Body of pancreas (tissue), 4 donors: Measurements from ENCODE around the gene HUNK. TPM values are rescaled to one million over a fixed set of nuclear protein-coding genes. Genes with fewer than 3 reads are reported as not detected.

Source experiments
- ATAC-seq: fragments of 150-250 bp; one replicate; pipeline ENCODE4 v1.9.1; 2016
- DNase-seq, 4 donors: peaks; one replicate each; pipeline ENCODE4 v3.0.0-alpha.2; 2019
- H3K27ac ChIP-seq, 4 donors: fragments of 200-600 bp; sonication (generic); 1 replicate in 3 of 4; 2 replicates in 1 of 4; pipeline versions ENCODE4 v1.5.1 to v1.6.1; 2016 to 2019; ENCODE audit warnings: mild to moderate bottlenecking in 1 of 4, mixed read lengths in 1 of 4, moderate library complexity in 1 of 4
- H3K27me3 ChIP-seq, 2 donors: fragments of 200-600 bp; sonication (generic); one replicate each; pipeline ENCODE4 v1.6.0; 2016; ENCODE audit warnings: mild to moderate bottlenecking in 1 of 2
- H3K36me3 ChIP-seq, 2 donors: fragments of 200-600 bp; sonication (generic); replicated peaks in 1 of 2; 2 replicates each; pipeline ENCODE4 v1.5.1; 2016; ENCODE audit warnings: low read depth in 2 of 2; ENCODE audit not compliant: insufficient read depth in 1 of 2
- H3K4me1 ChIP-seq: fragments of 200-600 bp; sonication (generic); one replicate; pipeline ENCODE4 v1.6.0; 2016
- H3K4me3 ChIP-seq, 2 donors: fragments of 200-600 bp; sonication (generic); 1 replicate in 1 of 2; 2 replicates in 1 of 2; pipeline ENCODE4 v1.5.1; 2016 to 2019
- H3K9me3 ChIP-seq, 3 donors: fragments of 200-600 bp; sonication (generic); 1 replicate in 2 of 3; 2 replicates in 1 of 3; pipeline ENCODE4 v1.5.1; 2016
- CTCF ChIP-seq, 7 experiments: fragments of 450-650 bp in 4 of 7; fragments of 200-600 bp in 3 of 7; sonication (generic) in 3 of 7; IDR thresholded peaks; one replicate each; pipeline ENCODE4 v1.5.1; 2016 to 2019; ENCODE audit warnings: antibody characterized with exemption in 7 of 7
- POLR2A ChIP-seq, 3 donors: fragments of 450-650 bp; IDR thresholded peaks; one replicate each; pipeline ENCODE4 v1.6.1; 2016; ENCODE audit warnings: antibody characterized with exemption in 3 of 3, mild to moderate bottlenecking in 2 of 3
- WGBS, 2 donors: methylation state at CpG; one replicate each; pipeline ENCODE4 v1.1.5; 2017; 5-methylcytosine and 5-hydroxymethylcytosine counted together
- intact Hi-C: fragments of 100-400 bp; cut with DNase I; formaldehyde crosslinking; loops from one replicate; pipeline ENCODE4 v1.15.1; 2023
- total RNA-seq, 2 donors: library from RNA; depleted of rRNA; stranded (reverse); fragments of >200 nt; gene quantifications; one replicate each; pipeline ENCODE4 v1.1.0, GENCODE V29; 2016

The HUNK gene
- total RNA-seq, 2 donors from 2014 or later, result 6.7 to 9.2 TPM

GRCh38 chr21:31901315-31901714 is 28.5 kb downstream of the HUNK start:
- TF ChIP-seq POLR2A (IDR thresholded peaks at IDR 0.05) (no peak), CTCF (IDR thresholded peaks at IDR 0.05) (peak in 1 of 7 experiments; percentile 2)
- DNase-seq (peak; percentile 82 to 93 (median 92)), ATAC-seq (peak; percentile 62)
- H3K36me3 ChIP-seq, result no peaks in the 10 kb centered on the region
- peaks cover 77% of the 10 kb centered on the region for H3K4me1 ChIP-seq
- 14 to 20% methylated on average over 1 to 2 of the region's 2 CpGs for WGBS, 2 donors
- intact Hi-C loops, result no loop called here
- no peaks in the 10 kb centered on the region for H3K9me3 ChIP-seq
- H3K27ac ChIP-seq, result peak overlapping the region; percentile 87 to 96 (median 95)
- H3K4me3 ChIP-seq, result no peak overlapping the region
- no peaks in the 10 kb centered on the region for H3K27me3 ChIP-seq

- H3K9me3 ChIP-seq, result no peaks in the 10 kb centered on the region
- 89 to 95% methylated on average over 6 of the region's 6 CpGs for WGBS, 2 donors
- no peak for TF ChIP-seq POLR2A (IDR thresholded peaks at IDR 0.05)
- no peak for TF ChIP-seq CTCF (IDR thresholded peaks at IDR 0.05)
Measured at GRCh38 chr21:31902438-31902837, 29.6 kb downstream of the HUNK start.

DNA sequence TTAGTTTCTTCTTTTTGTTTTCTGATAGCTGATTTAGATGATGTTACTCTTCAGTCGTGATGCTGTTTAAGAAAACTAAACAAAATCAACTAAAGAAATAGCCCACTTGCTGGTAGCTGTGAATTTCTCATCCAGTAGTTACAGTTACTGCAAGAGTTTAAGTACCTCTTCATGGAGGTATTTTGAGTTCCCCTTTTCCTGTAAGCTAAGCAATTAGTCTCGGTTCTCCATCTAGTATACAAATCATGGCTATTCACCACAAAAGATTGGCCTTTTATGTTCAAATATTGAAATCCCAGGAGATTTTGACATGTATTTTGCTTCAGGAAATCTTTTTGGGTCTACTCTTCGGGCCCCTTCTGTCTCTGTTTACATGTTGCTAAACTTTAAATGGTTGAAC is 31.1 kb downstream of the HUNK start:
- Histone ChIP-seq H3K9me3 (no peaks in the 10 kb centered on the region), H3K27me3 (no peaks in the 10 kb centered on the region), H3K36me3 (no peaks in the 10 kb centered on the region), H3K27ac (peak overlapping the region in 1 of 4 donors; percentile 87), H3K4me1 (peaks cover 75% of the 10 kb centered on the region), H3K4me3 (no peak overlapping the region)
- WGBS, 2 donors, result 84 to 85% methylated on average over 3 of the region's 3 CpGs
- no peak for ATAC-seq
- TF ChIP-seq CTCF (IDR thresholded peaks at IDR 0.05), result no peak
- no peak for TF ChIP-seq POLR2A (IDR thresholded peaks at IDR 0.05)
- intact Hi-C loops, result no loop called here
- no peak for DNase-seq

More at GRCh38 chr21:31902438-31902837, 29.6 kb downstream of the HUNK start:
- no peaks in the 10 kb centered on the region for H3K36me3 ChIP-seq
- no peaks in the 10 kb centered on the region for H3K27me3 ChIP-seq
- peaks cover 75% of the 10 kb centered on the region for H3K4me1 ChIP-seq
- no peak overlapping the region for H3K4me3 ChIP-seq
- intact Hi-C loops, result no loop called here
- no peak for ATAC-seq
- DNase-seq, result no peak
- H3K27ac ChIP-seq, result peak overlapping the region; percentile 87 to 96 (median 95)

DNA sequence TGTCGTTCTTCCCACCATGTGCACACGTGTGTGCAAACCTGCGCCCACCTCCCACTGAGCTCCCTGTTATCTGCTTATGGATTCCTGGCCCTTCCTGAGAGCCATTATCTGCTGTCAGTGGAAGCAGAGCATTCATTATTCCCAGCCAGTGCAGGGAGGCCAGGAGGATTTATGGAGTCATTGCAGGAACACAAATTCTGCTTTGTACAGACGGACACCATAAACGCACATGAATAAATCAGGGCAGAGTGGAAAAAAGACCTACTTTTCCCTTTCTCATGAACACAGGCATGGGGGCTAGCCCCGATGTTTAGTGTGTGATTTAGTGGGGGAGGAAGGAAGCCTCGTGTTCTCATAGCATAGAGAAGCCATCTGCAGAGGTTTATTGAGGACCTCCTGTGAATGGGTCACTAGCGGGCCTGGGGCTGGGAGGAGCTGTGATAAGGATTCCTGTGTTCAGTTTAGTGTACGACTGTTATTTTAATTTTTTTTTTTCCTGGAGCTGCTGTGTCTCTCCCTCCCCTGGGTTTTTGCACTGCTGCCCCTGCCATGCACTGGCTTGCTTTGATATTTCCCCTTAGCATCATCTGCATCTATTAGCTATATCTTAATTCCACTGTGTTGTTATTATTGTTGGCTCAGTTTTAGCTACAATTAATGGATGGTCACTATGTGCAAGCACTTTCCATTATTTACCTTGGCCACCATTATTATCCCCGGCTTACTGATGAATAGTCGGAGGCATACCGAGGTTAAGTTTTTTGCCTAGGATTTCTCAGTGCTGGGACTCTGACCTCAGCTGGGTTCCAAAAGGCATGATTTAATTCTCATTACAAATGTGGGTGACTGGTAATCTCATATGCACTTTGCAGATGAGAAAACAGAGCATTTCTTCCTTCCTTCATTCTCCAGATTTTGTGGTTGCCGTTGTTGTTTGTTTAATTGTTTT is 33.0 kb downstream of the HUNK start:
- H3K4me1 ChIP-seq, result peaks cover 72% of the 10 kb centered on the region
- 47 to 58% methylated on average over 13 of the region's 13 CpGs for WGBS, 2 donors
- intact Hi-C loops, result no loop called here

More for the DNA sequence above, 33.0 kb downstream of the HUNK start:
- no peak for DNase-seq
- TF ChIP-seq CTCF (IDR thresholded peaks at IDR 0.05) (no peak), POLR2A (IDR thresholded peaks at IDR 0.05) (no peak)
- no peak for ATAC-seq
- Histone ChIP-seq H3K9me3 (no peaks in the 10 kb centered on the region), H3K27me3 (no peaks in the 10 kb centered on the region), H3K27ac (peak overlapping the region in 3 of 4 donors; percentile 7 to 29 (median 17)), H3K4me3 (no peak overlapping the region), H3K36me3 (no peaks in the 10 kb centered on the region)
